Hematopoietic multipotent progenitor cell treated with erythropoietin and hydrocortisone succinate and interleukin-3 and kit ligand, for 17 days (in vitro differentiated cells): Measurements from ENCODE around the gene TLR2.
"Not testable (repeated sequence)": the region's sequence is repeated elsewhere in the genome, so short reads cannot be mapped to it uniquely, and the experiment has no call there.

ENCODE experiments used
- DNase-seq: peaks from one replicate; pipeline ENCODE4 v3.0.0-alpha.2; 2015; ENCODE audit warnings: low spot score

Gene TLR2

DNA sequence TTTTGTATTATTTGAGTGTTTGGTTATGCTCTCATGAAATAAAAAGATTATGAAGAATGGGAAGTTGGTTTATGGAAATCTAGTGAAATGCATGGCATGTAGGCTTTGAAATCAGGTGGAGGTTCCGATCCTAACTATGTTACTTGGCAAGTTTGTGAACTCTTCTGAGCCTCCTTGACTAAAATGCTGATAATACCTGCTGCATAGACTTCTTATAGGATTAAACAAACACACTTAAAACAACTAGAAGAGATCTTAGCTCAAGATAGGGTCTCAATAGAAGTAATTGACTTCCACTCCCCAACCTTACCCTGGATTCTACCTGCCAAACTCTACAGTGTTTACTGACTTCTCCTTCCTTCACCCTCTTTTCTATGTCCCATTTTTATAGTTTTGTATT is 22.2 kb upstream of the TLR2 start:
- no peak for DNase-seq

GRCh38 chr4:153663667-153664066 is 20.4 kb upstream of the TLR2 start:
- no peak for DNase-seq

GRCh38 chr4:153666505-153666904 is 17.6 kb upstream of the TLR2 start:
- not testable (repeated sequence) for DNase-seq

DNA sequence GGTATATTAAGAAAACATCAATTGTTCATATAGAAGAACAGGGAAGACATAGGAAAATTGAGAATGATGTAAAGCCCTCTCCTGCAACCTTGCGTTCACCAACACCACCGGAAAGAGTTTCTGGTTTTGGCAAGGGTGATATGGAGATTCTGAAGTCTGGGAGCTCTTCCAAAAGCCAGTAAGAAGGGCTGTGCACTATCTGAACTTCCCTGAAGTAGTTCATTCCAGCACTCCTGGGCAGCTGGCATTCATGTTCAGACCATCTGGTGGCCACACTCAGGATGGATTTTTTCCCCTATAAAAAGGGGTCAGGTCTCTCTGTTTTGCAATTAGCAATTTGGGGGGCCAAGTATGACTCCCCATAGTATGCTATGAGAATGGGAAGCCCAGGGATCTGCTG is 15.4 kb upstream of the TLR2 start:
- no peak for DNase-seq

- no peak for DNase-seq
Observed at GRCh38 chr4:153669838-153670237, 14.2 kb upstream of the TLR2 start.

GRCh38 chr4:153676486-153676885 is 7.6 kb upstream of the TLR2 start:
- DNase-seq: no peak

GRCh38 chr4:153676984-153677383 is 7.1 kb upstream of the TLR2 start:
- DNase-seq: no peak

DNA sequence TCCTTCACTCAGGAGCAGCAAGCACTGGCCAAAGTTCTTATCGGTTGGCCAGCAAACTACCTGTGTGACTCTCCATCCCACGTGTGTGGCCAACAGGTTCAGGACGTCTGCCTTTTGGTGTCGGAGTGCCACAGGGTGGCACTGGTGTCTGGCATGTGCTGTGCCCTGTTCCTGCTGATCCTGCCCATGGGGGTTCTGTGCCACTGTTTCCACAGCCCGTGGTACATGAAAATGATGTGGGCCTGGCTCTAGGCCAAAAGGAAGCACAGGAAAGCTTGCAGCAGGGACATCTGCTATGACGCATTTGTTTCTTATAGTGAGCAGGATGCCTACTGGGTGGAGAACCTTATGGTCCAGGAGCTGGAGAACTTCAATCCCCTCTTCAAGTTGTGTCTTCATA is 4.6 kb upstream of the TLR2 start:
- DNase-seq: no peak

DNA sequence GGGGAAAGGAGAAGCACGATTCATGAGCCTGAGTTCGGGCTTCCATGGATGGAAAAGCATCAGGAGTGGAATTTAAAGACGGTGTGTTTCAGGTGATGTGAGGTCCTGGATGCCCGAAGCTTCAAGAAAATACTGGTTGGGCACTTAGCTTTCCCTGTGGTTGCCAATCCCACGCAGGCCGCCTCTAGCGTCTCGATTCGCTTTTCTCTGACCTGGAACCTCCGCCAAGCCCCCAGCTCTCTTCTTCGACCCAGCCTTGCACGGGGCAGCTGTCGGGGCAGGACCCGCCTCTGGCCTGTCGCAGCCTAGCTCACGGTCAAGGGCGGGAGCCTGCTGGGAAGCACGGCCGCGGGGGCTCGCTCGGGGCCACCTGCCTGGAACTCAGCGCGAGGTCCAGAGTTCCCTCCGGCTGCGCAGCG is 308 bp upstream of the TLR2 start:
- no peak for DNase-seq

DNA sequence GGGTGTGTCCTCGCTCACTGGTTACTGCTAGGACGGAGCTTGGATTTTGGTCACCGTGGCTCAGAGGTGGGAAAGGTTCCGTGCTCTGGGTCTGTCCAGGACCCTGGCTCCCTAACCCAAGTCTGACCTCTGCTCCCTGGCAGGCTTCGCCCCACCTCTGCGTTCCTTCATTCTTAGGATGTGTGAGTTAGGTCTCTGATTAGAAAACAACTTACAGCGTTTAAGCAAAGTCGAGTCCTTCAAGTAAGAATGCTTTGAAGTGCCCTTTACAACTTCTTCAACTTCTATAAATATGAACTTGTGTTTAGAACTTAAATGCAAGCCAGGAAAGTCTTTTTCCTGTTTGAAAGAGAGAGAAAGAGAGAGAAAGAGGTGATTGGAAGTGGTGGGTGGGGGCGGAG is 891 bp downstream of the TLR2 start:
- no peak for DNase-seq

DNA sequence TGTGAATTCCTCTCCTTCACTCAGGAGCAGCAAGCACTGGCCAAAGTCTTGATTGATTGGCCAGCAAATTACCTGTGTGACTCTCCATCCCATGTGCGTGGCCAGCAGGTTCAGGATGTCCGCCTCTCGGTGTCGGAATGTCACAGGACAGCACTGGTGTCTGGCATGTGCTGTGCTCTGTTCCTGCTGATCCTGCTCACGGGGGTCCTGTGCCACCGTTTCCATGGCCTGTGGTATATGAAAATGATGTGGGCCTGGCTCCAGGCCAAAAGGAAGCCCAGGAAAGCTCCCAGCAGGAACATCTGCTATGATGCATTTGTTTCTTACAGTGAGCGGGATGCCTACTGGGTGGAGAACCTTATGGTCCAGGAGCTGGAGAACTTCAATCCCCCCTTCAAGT is 20.4 kb downstream of the TLR2 start:
- no peak for DNase-seq

GRCh38 chr4:153705743-153706468 is 21.8 kb downstream of the TLR2 start:
- DNase-seq: no peak

DNA sequence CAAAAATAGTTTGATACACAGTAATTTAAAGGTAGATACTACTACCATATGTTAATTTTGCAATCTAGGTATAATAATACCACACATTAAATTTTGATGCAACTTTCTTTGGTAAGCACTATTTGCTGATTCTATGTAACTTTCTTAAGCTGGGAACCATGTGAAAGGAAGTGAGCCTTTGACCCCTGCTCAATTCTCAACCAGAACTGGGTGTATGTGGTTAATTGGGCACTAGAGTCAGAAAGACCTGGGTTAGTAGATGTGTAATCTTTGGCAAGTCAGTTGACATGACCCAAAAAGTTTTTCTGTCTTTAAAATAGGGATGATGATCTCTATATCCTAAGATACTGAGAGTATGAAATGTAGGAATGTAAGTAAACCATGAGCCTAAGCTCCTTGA is 22.4 kb downstream of the TLR2 start:
- DNase-seq: no peak

DNA sequence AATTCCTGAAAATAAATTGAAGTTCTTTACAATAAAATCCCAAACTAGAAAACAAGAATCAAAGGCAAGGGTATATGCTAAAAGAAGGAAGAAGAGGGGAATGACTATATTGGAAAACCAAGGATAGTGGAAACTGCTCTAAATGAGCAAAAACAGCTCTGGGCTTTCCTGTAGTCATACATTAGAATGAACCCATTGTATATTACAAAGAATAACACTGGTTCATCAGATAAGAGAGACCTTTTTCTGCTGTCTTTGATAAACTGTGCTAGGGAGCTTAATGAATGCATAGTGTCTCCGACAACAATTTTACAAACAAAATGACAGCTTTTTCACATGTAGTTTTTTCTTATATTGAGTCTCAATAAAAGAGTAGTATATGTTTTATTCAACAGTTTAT is 26.6 kb downstream of the TLR2 start:
- no peak for DNase-seq

DNA sequence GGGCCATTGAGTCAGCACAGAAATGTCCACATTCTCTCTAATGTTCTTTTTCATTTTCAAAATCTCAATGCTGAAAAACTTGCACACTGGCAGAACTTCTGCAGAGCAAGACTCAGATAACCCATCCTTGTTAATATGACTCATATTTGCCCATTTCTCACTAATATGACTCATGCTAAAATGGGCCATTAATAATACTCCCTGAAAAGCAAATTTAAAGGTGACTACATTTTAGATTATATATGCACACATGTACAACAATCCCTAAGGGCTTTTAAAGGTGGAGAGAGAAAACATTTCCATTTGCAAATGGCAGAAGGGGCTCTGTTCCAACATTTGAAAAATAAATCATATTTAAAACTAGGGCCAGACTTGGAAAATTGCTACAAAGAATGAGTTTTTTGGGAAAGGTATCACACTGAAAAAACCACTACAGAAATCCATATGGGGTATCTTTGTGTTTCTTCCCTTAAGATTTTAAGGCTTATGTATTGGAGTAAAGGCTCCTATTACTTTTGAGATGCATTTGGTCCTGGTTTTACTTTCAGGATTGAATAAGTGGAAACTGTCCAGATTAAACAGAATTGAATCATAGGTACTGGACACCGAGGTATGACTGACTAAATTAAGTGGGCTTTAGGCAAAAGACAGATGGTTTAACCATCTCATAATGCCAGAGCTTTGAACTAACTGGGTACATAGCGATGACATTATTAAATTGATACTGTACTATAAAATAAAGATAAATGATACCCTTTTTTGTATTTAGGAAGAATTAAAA is 30.0 kb downstream of the TLR2 start:
- DNase-seq: no peak

- no peak for DNase-seq
Observed at GRCh38 chr4:153722036-153722435, 38.0 kb downstream of the TLR2 start.

GRCh38 chr4:153724606-153725005 is 40.5 kb downstream of the TLR2 start:
- DNase-seq: no peak

DNA sequence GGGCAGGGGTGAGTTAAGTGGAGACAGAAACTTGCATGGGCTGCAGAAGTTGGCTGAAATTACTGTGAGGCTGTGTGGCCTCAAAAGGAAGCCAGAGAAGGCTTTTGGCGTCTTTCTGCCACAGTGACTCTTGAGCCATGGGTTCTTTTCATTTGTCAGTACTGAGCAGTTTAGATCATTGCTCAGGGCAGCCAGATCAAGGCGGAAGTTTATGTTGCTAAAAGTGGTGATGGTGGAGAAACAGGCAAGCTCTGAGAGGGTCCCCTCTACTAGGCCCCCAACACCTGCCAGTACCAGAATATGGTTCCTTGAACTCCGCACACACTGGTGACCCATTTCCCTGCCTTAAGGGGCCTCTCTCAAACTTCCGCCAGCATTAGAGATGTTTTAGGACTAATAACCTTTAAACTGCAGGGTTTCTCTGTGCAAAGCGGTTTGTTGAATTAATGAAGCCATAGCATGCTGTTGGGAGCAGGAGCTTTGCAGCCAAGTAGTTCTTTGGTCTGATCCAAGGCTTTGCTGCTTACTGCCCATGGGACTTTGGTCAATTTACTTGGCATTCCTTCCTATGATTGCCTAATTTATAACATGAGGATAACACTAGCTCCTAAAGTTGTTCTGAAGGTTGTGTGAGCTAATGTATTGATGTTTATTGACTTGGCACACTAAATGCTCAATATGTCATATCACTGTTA is 41.2 kb downstream of the TLR2 start:
- no peak for DNase-seq

- no peak for DNase-seq
Observed at GRCh38 chr4:153725831-153726154, 41.7 kb downstream of the TLR2 start.

GRCh38 chr4:153728151-153728550 is 44.1 kb downstream of the TLR2 start:
- no peak for DNase-seq

- no peak for DNase-seq
Observed at GRCh38 chr4:153728660-153729059, 44.6 kb downstream of the TLR2 start.

DNA sequence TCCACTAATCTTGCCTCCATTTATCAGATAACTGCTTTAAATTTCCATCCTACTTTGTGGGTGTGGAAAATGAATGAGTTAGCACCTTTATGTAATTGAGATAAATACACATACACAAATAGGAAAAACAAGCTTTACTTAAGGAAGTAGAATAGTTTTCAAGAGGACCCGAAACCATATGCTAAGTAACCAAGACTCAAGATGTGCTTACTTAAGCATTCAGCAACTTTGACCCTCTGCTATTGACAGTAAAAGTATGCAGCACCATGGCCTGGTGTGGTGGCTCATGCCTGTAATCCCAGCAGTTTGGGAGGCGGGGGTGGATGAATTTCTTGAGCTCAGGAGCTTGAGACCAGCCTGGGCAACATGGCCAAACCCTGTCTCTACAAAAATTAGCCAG is 45.8 kb downstream of the TLR2 start:
- DNase-seq: no peak

DNA sequence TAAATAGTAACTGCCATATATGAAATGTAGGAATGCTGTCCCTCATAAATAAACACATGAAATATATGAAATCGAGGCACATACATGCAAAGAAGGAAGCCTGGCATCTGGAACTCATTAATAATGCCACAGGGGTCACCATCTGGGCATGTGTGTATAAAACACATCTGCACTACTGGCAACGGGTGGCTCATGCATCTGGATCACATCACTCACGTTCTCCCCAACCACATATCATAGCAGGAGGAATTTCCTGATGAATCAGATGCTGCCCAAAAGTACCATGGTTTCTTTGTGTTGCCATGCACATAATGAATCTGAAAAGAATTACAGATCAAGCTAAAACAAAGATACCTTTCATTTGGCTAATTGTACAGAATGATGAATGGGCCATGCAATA is 47.2 kb downstream of the TLR2 start:
- no peak for DNase-seq
